Measurements from ENCODE around the gene GATD1. TPM values are rescaled to one million over a fixed set of nuclear protein-coding genes. Genes with fewer than 3 reads are reported as not detected.
A peak's percentile ranks its signal among the peaks of the same experiment; 100 is the strongest.

Gene GATD1
- total and polyA plus RNA-seq, 9 of the 15 experiments (the other 6 are each of a cell fraction or from before 2014, with no cell fraction given), result 2.8 to 144 (median 36.9) TPM

GRCh38 chr11:809287-810039 lies 32.2 kb upstream of the GATD1 start, which contains the start of gene RPLP2 (continued):
- peak in 2 of 3 experiments; percentile 71 to 95; a peak in 4 of 6 replicates for TF ChIP-seq ZBTB11 (CRISPR knock-in tag; IDR thresholded peaks at IDR 0.05)
- no peak for TF ChIP-seq ZNF165 (CRISPR knock-in tag; IDR thresholded peaks at IDR 0.05; ENCODE audit: borderline replicate concordance)
- no peak; the same call in 1 of the 2 replicates for TF ChIP-seq SOX6 (IDR thresholded peaks at IDR 0.05)
- no peak for TF ChIP-seq CBFA2T3 (IDR thresholded peaks at IDR 0.05)
- TF ChIP-seq, protein P1, sequence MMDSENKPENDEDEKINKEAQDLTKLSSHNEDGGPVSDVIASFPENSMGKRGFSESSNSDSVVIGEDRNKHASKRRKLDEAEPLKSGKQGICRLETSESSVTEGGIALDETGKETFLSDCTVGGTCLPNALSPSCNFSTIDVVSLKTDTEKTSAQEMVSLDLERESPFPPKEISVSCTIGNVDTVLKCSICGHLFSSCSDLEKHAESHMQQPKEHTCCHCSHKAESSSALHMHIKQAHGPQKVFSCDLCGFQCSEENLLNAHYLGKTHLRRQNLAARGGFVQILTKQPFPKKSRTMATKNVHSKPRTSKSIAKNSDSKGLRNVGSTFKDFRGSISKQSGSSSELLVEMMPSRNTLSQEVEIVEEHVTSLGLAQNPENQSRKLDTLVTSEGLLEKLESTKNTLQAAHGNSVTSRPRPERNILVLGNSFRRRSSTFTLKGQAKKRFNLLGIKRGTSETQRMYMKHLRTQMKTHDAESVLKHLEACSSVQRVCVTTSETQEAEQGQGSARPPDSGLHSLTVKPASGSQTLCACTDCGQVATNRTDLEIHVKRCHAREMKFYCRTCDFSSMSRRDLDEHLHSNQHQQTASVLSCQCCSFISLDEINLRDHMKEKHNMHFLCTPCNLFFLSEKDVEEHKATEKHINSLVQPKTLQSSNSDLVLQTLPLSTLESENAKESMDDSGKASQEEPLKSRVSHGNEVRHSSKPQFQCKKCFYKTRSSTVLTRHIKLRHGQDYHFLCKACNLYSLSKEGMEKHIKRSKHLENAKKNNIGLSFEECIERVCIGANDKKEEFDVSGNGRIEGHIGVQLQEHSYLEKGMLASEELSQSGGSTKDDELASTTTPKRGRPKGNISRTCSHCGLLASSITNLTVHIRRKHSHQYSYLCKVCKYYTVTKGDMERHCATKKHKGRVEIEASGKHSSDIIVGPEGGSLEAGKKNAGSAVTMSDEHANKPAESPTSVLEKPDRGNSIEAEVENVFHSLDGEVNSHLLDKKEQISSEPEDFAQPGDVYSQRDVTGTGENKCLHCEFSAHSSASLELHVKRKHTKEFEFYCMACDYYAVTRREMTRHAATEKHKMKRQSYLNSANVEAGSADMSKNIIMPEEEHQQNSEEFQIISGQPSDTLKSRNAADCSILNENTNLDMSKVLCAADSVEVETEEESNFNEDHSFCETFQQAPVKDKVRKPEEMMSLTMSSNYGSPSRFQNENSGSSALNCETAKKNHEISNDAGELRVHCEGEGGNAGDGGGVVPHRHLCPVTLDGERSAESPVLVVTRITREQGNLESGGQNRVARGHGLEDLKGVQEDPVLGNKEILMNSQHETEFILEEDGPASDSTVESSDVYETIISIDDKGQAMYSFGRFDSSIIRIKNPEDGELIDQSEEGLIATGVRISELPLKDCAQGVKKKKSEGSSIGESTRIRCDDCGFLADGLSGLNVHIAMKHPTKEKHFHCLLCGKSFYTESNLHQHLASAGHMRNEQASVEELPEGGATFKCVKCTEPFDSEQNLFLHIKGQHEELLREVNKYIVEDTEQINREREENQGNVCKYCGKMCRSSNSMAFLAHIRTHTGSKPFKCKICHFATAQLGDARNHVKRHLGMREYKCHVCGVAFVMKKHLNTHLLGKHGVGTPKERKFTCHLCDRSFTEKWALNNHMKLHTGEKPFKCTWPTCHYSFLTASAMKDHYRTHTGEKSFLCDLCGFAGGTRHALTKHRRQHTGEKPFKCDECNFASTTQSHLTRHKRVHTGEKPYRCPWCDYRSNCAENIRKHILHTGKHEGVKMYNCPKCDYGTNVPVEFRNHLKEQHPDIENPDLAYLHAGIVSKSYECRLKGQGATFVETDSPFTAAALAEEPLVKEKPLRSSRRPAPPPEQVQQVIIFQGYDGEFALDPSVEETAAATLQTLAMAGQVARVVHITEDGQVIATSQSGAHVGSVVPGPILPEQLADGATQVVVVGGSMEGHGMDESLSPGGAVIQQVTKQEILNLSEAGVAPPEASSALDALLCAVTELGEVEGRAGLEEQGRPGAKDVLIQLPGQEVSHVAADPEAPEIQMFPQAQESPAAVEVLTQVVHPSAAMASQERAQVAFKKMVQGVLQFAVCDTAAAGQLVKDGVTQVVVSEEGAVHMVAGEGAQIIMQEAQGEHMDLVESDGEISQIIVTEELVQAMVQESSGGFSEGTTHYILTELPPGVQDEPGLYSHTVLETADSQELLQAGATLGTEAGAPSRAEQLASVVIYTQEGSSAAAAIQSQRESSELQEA (IDR thresholded peaks at IDR 0.05; ENCODE audit: low read depth), result no peak
- TF ChIP-seq IRF9 (tag; IDR thresholded peaks at IDR 0.05), result no peak
- peak; percentile 49; the same call in 1 of the 2 replicates for TF ChIP-seq TGIF2 (CRISPR knock-in tag; IDR thresholded peaks at IDR 0.05)
- TF ChIP-seq ZZZ3 (IDR thresholded peaks at IDR 0.05), result no peak; the same call in 1 of the 2 replicates
- TF ChIP-seq, protein P2, sequence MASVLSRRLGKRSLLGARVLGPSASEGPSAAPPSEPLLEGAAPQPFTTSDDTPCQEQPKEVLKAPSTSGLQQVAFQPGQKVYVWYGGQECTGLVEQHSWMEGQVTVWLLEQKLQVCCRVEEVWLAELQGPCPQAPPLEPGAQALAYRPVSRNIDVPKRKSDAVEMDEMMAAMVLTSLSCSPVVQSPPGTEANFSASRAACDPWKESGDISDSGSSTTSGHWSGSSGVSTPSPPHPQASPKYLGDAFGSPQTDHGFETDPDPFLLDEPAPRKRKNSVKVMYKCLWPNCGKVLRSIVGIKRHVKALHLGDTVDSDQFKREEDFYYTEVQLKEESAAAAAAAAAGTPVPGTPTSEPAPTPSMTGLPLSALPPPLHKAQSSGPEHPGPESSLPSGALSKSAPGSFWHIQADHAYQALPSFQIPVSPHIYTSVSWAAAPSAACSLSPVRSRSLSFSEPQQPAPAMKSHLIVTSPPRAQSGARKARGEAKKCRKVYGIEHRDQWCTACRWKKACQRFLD (CRISPR knock-in tag; IDR thresholded peaks at IDR 0.05), result peak; percentile 97
- no peak for TF ChIP-seq ZNF124 (CRISPR knock-in tag; IDR thresholded peaks at IDR 0.05)
- TF ChIP-seq EZH2 (IDR thresholded peaks at IDR 0.05; ENCODE audit: borderline replicate concordance, low read depth, low read length), result no peak
- TF ChIP-seq TEAD2 (tag; IDR thresholded peaks at IDR 0.05), result no peak

Data from K562 (cell line).